Nucleus accumbens (tissue), 56 donors: Measurements from ENCODE around the gene DCP1B.
A peak's percentile ranks its signal among the peaks of the same experiment; 100 is the strongest.
"Not testable (repeated sequence)": the region's sequence is repeated elsewhere in the genome, so short reads cannot be mapped to it uniquely, and the experiment has no call there.

Source experiments
- DNase-seq, 56 donors: peaks; one replicate each; lab custom pipeline; 2025; lab: John Stamatoyannopoulos, UW

The DCP1B gene

GRCh38 chr12:1978078-1978862 is 26.0 kb downstream of the DCP1B start:
- DNase-seq, result no peak

GRCh38 chr12:1977588-1977987 is 26.7 kb downstream of the DCP1B start:
- DNase-seq, result no peak

GRCh38 chr12:1977109-1977508 is 27.1 kb downstream of the DCP1B start:
- no peak for DNase-seq

GRCh38 chr12:1974812-1975211 is 29.4 kb downstream of the DCP1B start:
- no peak for DNase-seq

GRCh38 chr12:1972856-1973317 is 31.4 kb downstream of the DCP1B start:
- peak in 23 of 56 donors; percentile 4 to 54 (median 22) for DNase-seq

- DNase-seq, result no peak
Measured at GRCh38 chr12:1972260-1972659, 32.0 kb downstream of the DCP1B start.

GRCh38 chr12:1970331-1970900 is 33.8 kb downstream of the DCP1B start:
- DNase-seq, result no peak

- DNase-seq, result no peak
Measured at GRCh38 chr12:1966561-1967226, 37.6 kb downstream of the DCP1B start.

GRCh38 chr12:1965916-1966315 is 38.3 kb downstream of the DCP1B start:
- DNase-seq, result no peak

GRCh38 chr12:1962051-1963020 is 41.9 kb downstream of the DCP1B start:
- DNase-seq, result no peak

GRCh38 chr12:1956716-1957115 is 47.5 kb downstream of the DCP1B start:
- no peak for DNase-seq

GRCh38 chr12:1949771-1950470 is 54.3 kb downstream of the DCP1B start:
- peak in 21 of 56 donors; percentile 13 to 83 (median 50) for DNase-seq

GRCh38 chr12:1948883-1949282 is 55.4 kb downstream of the DCP1B start:
- no peak for DNase-seq

GRCh38 chr12:1947081-1947480 is 57.2 kb downstream of the DCP1B start:
- DNase-seq, result no peak

- DNase-seq, result no peak
Measured at GRCh38 chr12:1946296-1946695, 58.0 kb downstream of the DCP1B start.

GRCh38 chr12:1945502-1945901 is 58.8 kb downstream of the DCP1B start:
- not testable (repeated sequence) for DNase-seq

- peak in 53 of 56 donors; percentile 15 to 94 (median 76) for DNase-seq
Measured at GRCh38 chr12:1939801-1940607, 64.3 kb downstream of the DCP1B start.

- DNase-seq, result no peak
Measured at GRCh38 chr12:1939331-1939730, 64.9 kb downstream of the DCP1B start.
